GM18951 (cell line): ENCODE measurements around the gene HOXC9.

Experiments
- POLR2A ChIP-seq: IDR thresholded peaks from 4 replicates; pipeline ENCODE4 v1.6.1; 2011; ENCODE audit warnings: mild to moderate bottlenecking; ENCODE audit not compliant: insufficient read length, insufficient read depth; ENCODE audit errors: extremely low read depth
- in situ Hi-C: fragments of 300-500 bp; cut with MboI; formaldehyde crosslinking; loops from one replicate; pipeline ENCODE4 v1.12.0; 2022; ENCODE audit warnings: low sequenced_read_pairs, mixed read lengths, inconsistent platforms; ENCODE audit not compliant: unreplicated experiment

HOXC9 gene

DNA sequence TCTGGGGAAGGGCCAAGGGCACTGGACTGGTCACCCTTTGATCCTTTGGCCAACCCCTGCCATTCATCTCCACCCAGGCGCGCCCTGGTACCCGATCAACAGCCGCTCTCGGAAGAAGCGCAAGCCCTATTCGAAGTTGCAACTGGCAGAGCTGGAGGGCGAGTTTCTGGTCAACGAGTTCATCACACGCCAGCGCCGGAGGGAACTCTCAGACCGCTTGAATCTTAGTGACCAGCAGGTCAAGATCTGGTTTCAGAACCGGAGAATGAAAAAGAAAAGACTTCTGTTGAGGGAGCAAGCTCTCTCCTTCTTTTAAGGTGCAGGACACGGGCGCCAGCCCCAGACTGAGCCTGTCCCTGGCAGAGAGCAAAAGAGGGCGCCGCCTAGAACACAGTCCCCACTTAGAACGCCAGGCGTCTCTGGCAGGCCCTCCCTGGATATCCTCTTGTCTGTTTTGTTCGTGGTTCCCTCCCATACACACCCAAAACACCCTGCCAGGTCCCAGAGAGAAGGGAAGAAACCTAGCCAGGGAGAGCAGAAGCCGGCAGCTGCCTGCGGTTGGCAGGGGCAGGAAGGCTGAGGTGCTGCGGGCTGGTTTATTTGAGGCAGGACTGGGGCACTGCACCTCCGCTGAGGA is 43.6 kb upstream of the HOXC9 start:
- TF ChIP-seq POLR2A = no peak

DNA sequence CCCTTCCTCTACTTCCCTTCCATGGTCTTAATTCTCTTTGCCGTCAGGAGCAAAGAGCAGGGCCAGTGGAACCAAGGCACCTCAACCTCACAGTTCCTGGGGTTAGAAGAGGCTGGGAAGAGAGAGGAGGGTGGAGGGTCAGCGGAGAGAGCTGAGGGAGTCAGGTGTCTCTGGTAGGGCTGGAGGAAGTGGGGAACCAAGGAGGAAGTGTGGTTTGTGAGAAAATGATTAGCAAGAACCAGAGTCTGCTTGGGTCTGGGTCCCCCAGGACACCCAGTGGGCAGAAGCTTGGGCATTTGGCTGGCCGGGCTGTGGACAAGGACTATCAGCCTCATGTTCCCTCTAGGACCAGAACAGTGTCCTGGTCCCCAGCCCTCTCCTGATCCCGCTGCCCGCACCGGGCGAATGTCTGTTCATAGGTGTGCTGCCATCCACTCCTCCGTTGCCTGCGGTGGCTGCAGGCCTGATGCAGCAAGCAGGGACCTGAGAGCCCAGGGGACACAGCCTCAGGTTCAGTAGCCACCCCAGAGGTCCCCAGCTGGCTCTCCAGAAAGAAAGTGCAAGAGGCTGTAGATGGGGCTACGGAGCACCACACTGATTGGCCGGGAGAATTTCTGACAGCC is 42.9 kb upstream of the HOXC9 start:
- in situ Hi-C loops = no loop called here

More for the DNA sequence above, 43.6 kb upstream of the HOXC9 start:
- in situ Hi-C loops = no loop called here

DNA sequence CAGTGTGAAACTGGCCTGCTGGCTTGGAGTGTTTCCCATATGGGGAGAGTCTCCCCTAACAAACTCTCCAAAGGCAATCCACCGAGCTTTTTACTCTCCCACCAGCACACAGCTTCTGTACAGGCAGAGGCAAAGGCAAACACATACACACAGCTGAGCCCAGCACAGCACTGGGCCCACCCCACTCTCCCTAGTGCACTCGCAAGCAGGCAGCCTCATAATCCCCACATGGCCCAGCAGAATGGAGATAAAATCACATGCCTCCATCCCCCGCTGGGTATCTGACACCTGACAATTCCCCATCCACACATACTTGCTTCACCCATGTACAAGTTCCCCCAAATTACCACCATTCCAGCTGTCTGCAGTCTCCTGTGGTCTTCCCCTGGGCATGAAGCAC is 41.8 kb upstream of the HOXC9 start:
- TF ChIP-seq POLR2A = no peak
- in situ Hi-C loops = no loop called here

More for the DNA sequence above, 42.9 kb upstream of the HOXC9 start:
- no peak for TF ChIP-seq POLR2A

DNA sequence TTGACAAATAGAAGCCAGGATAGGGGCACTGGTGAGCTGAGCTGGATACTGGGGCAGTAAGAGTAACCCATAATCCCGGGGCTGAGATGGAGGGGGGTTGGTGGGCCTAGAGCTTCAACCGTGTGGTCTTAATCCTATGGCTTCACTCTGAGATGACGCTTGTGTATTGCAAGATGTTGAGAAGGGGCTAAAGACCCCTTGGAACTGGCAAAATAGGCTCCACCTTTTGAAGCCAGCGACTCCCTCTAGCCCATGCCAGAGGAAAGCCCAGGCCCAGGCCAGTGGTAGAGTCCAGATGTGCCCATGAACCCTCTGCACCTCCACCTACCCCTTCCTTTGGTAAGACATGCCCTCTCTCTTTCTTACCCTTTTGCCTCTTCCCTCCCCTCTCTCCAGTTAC is 40.6 kb upstream of the HOXC9 start:
- in situ Hi-C loops = no loop called here
- TF ChIP-seq POLR2A = no peak

DNA sequence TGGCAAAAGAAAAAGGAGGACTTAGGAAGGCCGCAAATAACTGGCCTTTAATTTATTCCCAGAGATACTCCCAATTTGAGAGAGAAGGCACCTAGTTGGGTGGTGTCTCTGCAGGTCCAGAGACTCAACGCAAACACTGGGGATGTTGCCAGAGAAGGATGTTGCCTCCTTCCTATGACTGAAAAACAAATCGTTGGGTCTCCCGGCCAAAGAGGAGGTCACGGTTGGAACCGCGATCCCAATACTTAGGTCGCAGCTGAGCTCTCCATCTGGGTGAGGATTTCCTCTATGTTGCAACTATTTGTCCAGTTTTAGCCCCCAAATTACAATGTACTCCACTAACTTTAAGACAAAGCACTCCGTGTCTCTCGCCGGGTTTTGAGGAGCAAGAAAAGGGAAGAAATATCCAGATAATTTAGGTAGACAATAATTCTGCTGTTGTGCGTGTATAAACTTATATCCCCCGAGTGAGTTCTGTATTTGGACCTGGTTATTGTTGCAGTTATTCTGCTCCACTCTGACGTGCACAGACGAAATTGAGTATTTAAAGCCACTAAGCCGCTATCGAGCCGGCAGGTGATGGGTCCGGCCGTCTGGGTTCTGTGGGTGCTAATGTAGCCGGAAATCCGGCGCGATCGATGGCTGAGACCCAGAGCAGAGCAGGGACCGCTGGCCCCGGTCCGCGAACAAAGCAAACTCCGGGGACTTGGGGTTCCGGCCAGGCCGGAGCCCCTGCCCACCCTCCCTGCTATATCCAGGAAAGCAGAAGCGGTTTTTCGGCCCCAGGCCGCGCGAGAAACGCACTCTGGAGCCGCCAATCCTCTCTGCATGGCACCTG is 39.6 kb upstream of the HOXC9 start:
- in situ Hi-C loops = no loop called here

DNA sequence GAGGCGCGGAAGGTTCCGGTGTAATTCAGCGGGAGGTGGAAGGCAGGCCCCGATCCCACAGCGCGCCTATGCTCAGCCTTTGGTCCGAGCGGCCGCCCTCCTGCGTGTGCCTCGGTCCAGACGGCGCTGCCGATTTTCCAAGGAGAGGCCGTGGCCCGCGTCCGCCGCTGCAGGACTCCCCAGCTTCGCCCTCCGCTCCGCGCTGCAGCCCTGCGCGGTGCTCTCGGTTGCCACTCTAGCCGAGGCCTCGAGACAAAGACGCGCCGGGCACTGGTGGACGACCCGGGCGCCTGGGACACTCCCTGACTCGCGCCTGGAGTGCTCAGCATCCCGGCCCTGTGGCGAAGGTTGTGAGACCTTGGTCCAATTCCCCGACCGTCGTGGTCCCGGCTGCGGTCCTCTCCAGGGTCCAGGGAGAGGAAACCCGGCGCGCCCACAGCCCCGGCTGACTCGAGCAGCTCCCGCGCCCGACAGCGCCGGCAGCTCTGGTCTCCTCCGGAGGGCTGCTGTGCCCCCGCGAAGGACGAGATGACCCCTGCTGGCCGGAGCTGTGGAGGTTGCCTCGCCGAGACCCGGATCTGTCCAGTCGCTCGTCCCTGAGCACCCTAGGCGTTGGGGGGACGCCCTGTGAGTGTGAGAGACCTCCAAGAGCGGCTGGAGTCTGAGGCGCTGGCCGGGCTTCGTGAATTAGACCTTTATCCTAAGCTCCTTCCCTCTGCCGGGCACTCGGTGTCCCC is 38.8 kb upstream of the HOXC9 start:
- TF ChIP-seq POLR2A = no peak
- in situ Hi-C loops = no loop called here

More for the DNA sequence above, 39.6 kb upstream of the HOXC9 start:
- no peak for TF ChIP-seq POLR2A

DNA sequence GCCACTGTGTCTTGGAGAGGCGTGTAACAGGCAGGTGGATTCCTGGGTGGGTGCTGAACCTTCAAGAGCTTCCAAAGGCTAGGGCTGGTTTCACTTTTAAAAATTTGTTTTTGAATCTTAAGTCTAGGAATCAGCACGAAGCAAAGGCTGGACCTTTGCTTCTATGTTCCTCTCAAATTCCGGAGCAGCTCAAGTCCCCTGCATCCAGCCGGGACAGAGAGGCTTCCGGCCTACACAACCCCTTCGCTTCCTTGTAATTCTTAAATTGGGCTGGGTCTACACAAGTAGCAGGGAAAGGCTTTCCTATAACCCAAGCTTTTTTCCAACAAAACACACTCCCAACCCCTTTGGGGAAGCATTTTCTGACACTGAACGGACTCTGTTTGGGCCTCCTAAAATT is 37.0 kb upstream of the HOXC9 start:
- no peak for TF ChIP-seq POLR2A
- in situ Hi-C loops = no loop called here

DNA sequence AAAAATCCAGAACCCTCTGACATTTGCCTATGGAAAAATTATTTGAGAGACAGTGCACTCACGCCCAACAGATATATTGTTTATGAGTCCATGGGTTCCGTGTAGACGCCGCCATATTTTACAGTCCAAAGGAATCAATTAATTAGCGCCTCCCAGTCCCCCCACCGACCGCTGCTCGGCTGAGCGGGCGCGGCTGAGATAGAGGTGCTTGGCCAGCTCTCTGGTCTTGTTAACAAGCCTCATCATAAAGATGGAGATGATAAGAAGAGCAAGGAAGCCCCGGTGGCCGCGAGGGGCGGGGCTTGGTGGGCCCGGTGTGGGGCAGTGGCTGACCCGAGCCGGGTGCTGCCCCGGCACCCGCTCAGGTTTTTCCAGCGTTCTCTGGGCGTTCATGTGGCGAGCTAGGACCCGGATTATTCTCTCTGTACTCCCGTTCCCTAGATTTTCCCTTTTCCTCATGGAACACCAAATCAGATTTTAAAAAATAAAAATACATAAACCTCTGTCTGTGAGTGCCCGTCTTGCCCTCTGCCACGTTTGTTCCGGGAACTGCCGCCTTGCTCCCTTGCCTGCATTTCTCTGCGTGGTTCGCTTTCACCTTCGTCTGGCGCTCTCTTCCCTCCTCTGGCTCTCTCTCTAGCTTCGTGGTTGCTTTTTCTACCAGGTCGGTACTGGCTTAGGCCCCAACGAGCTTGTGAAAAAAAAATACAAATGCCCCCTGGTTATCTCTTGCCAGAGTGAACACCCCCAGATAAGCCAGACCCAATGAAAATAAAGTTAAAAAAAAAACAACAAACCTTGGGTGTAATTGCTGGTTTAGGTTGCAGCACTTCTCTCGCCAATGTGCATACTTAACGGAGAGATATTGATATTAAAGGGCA is 36.3 kb upstream of the HOXC9 start:
- in situ Hi-C loops = no loop called here
- no peak for TF ChIP-seq POLR2A

DNA sequence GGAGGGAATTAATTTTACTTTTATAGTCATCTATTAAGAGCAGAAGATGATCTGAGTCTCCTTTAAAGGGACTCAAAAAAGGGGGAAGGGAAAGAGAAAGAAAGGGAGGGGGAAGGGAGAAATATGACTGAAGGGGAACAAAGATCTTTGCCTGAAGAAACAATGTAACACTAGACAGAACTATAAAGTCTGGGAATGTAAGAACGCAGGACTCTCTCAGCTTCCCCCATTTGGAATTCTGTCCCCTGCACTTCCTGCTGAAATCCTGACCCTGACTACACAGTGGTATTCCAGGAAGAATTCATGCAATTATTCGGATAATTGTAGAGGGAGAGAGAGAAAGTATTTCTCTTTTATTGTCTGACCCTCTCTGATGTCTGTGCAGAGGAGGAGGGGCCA is 35.6 kb upstream of the HOXC9 start:
- in situ Hi-C loops = no loop called here
- TF ChIP-seq POLR2A = no peak

DNA sequence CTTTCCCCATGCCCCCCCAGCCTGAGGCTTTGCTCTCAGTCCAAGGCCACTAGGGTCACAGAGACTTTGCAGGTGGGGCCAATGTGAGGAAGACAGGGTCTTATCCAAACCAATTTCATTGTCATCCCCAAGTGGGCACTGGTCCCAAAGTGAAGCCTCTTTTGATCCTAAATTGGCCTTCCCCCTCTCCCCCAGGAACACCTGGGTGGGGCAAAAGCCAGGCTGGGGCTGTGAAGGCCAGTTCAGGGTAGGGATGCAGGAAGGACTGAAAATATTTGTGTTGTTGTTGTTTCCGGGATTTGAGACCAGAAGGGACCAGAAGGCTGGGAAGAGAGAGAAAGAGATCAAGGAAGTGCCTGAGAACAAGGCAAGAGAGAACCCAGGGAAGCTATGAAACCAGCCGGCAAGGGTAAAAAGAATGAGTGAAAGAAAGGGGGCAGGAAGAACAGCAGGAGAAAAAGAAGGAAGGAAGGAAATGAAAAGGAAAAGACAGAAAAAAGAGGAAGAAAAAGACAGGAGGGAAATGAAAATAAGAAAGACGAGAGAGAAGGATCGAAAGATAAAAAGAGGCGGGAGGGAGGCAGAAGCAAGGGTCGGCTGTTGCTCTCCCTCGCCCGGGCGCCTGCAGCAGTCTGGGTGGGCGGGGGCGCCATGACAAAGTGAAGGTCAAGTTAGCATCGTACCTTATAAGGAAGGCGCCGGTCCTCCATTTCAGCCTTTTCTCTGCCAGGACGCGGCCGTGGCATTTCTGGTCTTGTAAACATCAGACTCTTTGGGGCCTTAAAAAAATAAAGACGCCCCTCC is 34.5 kb upstream of the HOXC9 start:
- TF ChIP-seq POLR2A = no peak
- in situ Hi-C loops = no loop called here

DNA sequence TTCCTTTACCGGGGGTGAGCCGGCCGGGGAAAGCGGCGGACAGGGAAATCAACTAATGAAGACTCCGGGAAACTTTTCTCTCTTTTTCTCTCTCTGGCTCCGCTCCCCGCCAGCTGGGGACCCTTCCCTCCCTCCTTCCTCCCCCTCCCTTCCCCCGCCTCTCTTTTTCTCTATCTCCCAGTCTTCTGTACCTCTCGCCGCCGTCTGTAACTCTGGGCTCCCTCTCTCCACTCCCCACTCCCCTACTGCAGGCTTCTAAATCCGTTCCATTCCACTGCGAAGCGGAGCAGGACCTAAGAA is 33.9 kb upstream of the HOXC9 start:
- in situ Hi-C loops = no loop called here
- TF ChIP-seq POLR2A = no peak
